Natural killer cell (primary cell): ENCODE measurements around the gene GPR4. TPM values are rescaled to one million over a fixed set of nuclear protein-coding genes. Genes with fewer than 3 reads are reported as not detected.

ENCODE experiments used
- ATAC-seq, 3 donors: fragments of 150-1000 bp in 2 of 3; fragments of 200-7000 bp in 1 of 3; cut with Tn5 transposase; 1 replicate in 1 of 3; 2 replicates in 2 of 3; pipeline ENCODE4 v1.10.0; 2021; ENCODE audit warnings: mild to moderate bottlenecking in 2 of 3, moderate library complexity in 2 of 3
- DNase-seq, 2 donors: peaks; one replicate each; pipeline versions ENCODE4 v3.0.0 to v3.0.0-alpha.2; 2013 to 2021; ENCODE audit warnings: mixed read lengths in 1 of 2
- H3K27ac ChIP-seq: one replicate; pipeline ENCODE4 v1.5.1; 2013; ENCODE audit warnings: mild to moderate bottlenecking, low read length
- H3K27me3 ChIP-seq: one replicate; pipeline ENCODE4 v1.6.1; 2013; ENCODE audit warnings: low read length; ENCODE audit not compliant: control insufficient read depth, insufficient read depth
- H3K36me3 ChIP-seq: one replicate; pipeline ENCODE4 v1.6.1; 2013; ENCODE audit warnings: low read length; ENCODE audit not compliant: control insufficient read depth, insufficient read depth
- H3K4me1 ChIP-seq: one replicate; pipeline ENCODE4 v1.6.1; 2013; ENCODE audit warnings: low read length; ENCODE audit not compliant: control insufficient read depth, insufficient read depth
- H3K4me3 ChIP-seq: one replicate; pipeline ENCODE4 v1.5.1; 2013; ENCODE audit warnings: low read length
- H3K9me3 ChIP-seq: one replicate; pipeline ENCODE4 v1.6.1; 2013; ENCODE audit warnings: low read length; ENCODE audit not compliant: control insufficient read depth, insufficient read depth
- H3K27ac Mint-ChIP-seq, 2 donors: one replicate each; pipeline ENCODE4 v1.8.0; 2022; ENCODE audit warnings: mild to moderate bottlenecking in 2 of 2, mixed read lengths in 2 of 2, moderate library complexity in 1 of 2
- H3K27me3 Mint-ChIP-seq, 2 donors: one replicate each; pipeline ENCODE4 v1.8.0; 2022; ENCODE audit warnings: low read depth in 2 of 2, mixed read lengths in 2 of 2
- H3K36me3 Mint-ChIP-seq: one replicate; pipeline ENCODE4 v1.8.0; 2022; ENCODE audit warnings: mixed read lengths
- H3K4me1 Mint-ChIP-seq, 2 donors: one replicate each; pipeline ENCODE4 v1.8.0; 2022; ENCODE audit warnings: mixed read lengths in 2 of 2
- H3K4me3 Mint-ChIP-seq: one replicate; pipeline ENCODE4 v1.8.0; 2022; ENCODE audit warnings: mild to moderate bottlenecking, moderate library complexity, mixed read lengths
- H3K9me3 Mint-ChIP-seq, 2 donors: one replicate each; pipeline ENCODE4 v1.8.0; 2022; ENCODE audit warnings: mixed read lengths in 2 of 2
- CTCF ChIP-seq: fragments of 200-600 bp; IDR thresholded peaks from one replicate; pipeline ENCODE4 v1.8.0; 2022; ENCODE audit warnings: antibody characterized with exemption
- WGBS: methylation state at CpG from one replicate; pipeline ENCODE4 v1.1.7; 2013; ENCODE audit warnings: missing lambda C conversion rate; ENCODE audit not compliant: insufficient coverage; 5-methylcytosine and 5-hydroxymethylcytosine counted together
- intact Hi-C: fragments of 100-400 bp; cut with micrococcal nuclease; formaldehyde crosslinking; loops from one replicate; pipeline ENCODE4 v1.14.2; 2022
- total RNA-seq, 4 donors: library from RNA; stranded (reverse); fragments of 120-200 nt in 1 of 4; gene quantifications; one replicate each; pipeline versions ENCODE4 v1.2.3 to v1.2.4, GENCODE V29; 2013 to 2022

The GPR4 gene
- total RNA-seq, 3 donors from 2014 or later (not counting 1 experiment from before 2014, with no cell fraction given), result 0.12 to 0.13 TPM; not detected in 1

GRCh38 chr19:45547965-45548609 is 53.9 kb downstream of the GPR4 start:
- no peaks in the 10 kb centered on the region for H3K27me3 Mint-ChIP-seq

GRCh38 chr19:45547211-45547770 is 54.7 kb downstream of the GPR4 start:
- Histone ChIP-seq H3K4me1 (no peaks in the 10 kb centered on the region), H3K27ac (no peak overlapping the region), H3K27me3 (no peaks in the 10 kb centered on the region), H3K9me3 (no peaks in the 10 kb centered on the region), H3K36me3 (no peaks in the 10 kb centered on the region), H3K4me3 (no peak overlapping the region)
- ATAC-seq (no peak), DNase-seq (no peak)
- H3K4me3 Mint-ChIP-seq, result no peak overlapping the region
- 88% methylated on average over 10 of the region's 10 CpGs for WGBS
- no peak for TF ChIP-seq CTCF
- no peak overlapping the region for H3K27ac Mint-ChIP-seq
- intact Hi-C loops, result no loop called here
- H3K4me1 Mint-ChIP-seq, result no peaks in the 10 kb centered on the region
- H3K36me3 Mint-ChIP-seq, result no peaks in the 10 kb centered on the region
- H3K9me3 Mint-ChIP-seq, result no peaks in the 10 kb centered on the region
- no peaks in the 10 kb centered on the region for H3K27me3 Mint-ChIP-seq

More at GRCh38 chr19:45547965-45548609, 53.9 kb downstream of the GPR4 start:
- Histone ChIP-seq H3K9me3 (no peaks in the 10 kb centered on the region), H3K36me3 (peaks cover 1% of the 10 kb centered on the region), H3K4me1 (no peaks in the 10 kb centered on the region), H3K27me3 (no peaks in the 10 kb centered on the region), H3K4me3 (no peak overlapping the region), H3K27ac (no peak overlapping the region)
- intact Hi-C loops, result no loop called here
- Mint-ChIP-seq H3K27ac (no peak overlapping the region), H3K4me3 (no peak overlapping the region), H3K9me3 (no peaks in the 10 kb centered on the region), H3K4me1 (no peaks in the 10 kb centered on the region), H3K36me3 (no peaks in the 10 kb centered on the region)
- ATAC-seq, result no peak
- no peak for DNase-seq
- 88% methylated on average over 9 of the region's 9 CpGs for WGBS
- TF ChIP-seq CTCF, result no peak

- 91% methylated on average over 7 of the region's 7 CpGs for WGBS
Observed at GRCh38 chr19:45542234-45542668, 59.8 kb downstream of the GPR4 start.

More at GRCh38 chr19:45542234-45542668, 59.8 kb downstream of the GPR4 start:
- Histone ChIP-seq H3K36me3 (no peaks in the 10 kb centered on the region), H3K27me3 (no peaks in the 10 kb centered on the region), H3K27ac (no peak overlapping the region), H3K4me3 (no peak overlapping the region), H3K9me3 (no peaks in the 10 kb centered on the region), H3K4me1 (no peaks in the 10 kb centered on the region)
- no peaks in the 10 kb centered on the region for H3K27me3 Mint-ChIP-seq
- no peak for TF ChIP-seq CTCF
- no peak overlapping the region for H3K4me3 Mint-ChIP-seq
- intact Hi-C loops, result no loop called here
- no peak overlapping the region for H3K27ac Mint-ChIP-seq
- H3K9me3 Mint-ChIP-seq, result no peaks in the 10 kb centered on the region
- DNase-seq, result no peak
- no peaks in the 10 kb centered on the region for H3K4me1 Mint-ChIP-seq
- no peak for ATAC-seq
- no peaks in the 10 kb centered on the region for H3K36me3 Mint-ChIP-seq

Other genes with a start within 250 kb of the GPR4 start
- gene ERCC2, start 231.6 kb downstream of the GPR4 start, total RNA-seq, result 10 to 100 TPM; 13.4 to 22.3 (median 14.9) TPM
- 1 to 10 TPM; 5.6 to 7.4 (median 5.9) TPM for gene PPP1R13L, start 197.1 kb downstream of the GPR4 start, total RNA-seq
- 1 to 10 TPM in 1 of 3 donors, under 1 TPM in 2; 0.28 to 1.4 (median 0.45) TPM for gene POLR1G, start 195.6 kb downstream of the GPR4 start, total RNA-seq
- gene ERCC1, start 178.3 kb downstream of the GPR4 start, total RNA-seq, result 10 to 100 TPM; 46.8 to 55.2 (median 48.2) TPM
- 1,000 to 10,000 TPM in 2 of 3 donors, 100 to 1,000 TPM in 1; 784 to 1,837 (median 1,121) TPM for gene FOSB, start 134.2 kb downstream of the GPR4 start, total RNA-seq
- 1 to 10 TPM; 1.9 to 5.5 (median 3.0) TPM for gene RTN2, start 105.2 kb downstream of the GPR4 start, total RNA-seq
- 1 to 10 TPM; 5.1 to 8.3 (median 6.8) TPM for gene PPM1N, start 103.8 kb downstream of the GPR4 start, total RNA-seq
- 100 to 1,000 TPM; 192 to 244 (median 237) TPM for gene VASP, start 94.7 kb downstream of the GPR4 start, total RNA-seq
- 10 to 100 TPM in 1 of 3 donors, 1 to 10 TPM in 2; 8.2 to 10.4 (median 9.0) TPM for gene OPA3, start 17.4 kb downstream of the GPR4 start, total RNA-seq
- 100 to 1,000 TPM; 112 to 136 (median 117) TPM for gene EML2, start 37.2 kb upstream of the GPR4 start, total RNA-seq
- gene GIPR, start 66.0 kb upstream of the GPR4 start, total RNA-seq, result 10 to 100 TPM; 20.7 to 24.5 (median 21.5) TPM
- 100 to 1,000 TPM; 212 to 252 (median 241) TPM for gene SNRPD2, start 89.7 kb upstream of the GPR4 start, total RNA-seq
- gene QPCTL, start 90.5 kb upstream of the GPR4 start, total RNA-seq, result 10 to 100 TPM in 2 of 3 donors, 1 to 10 TPM in 1; 8.7 to 11.5 (median 10.0) TPM
- gene FBXO46, start 128.7 kb upstream of the GPR4 start, total RNA-seq, result 10 to 100 TPM; 24.8 to 35.7 (median 31.1) TPM
- gene MEIOSIN, start 131.2 kb upstream of the GPR4 start, total RNA-seq, result not detected
- 1 to 10 TPM; 2.1 to 3.3 (median 3.1) TPM for gene SIX5, start 167.0 kb upstream of the GPR4 start, total RNA-seq
- gene DMPK, start 180.3 kb upstream of the GPR4 start, total RNA-seq, result 10 to 100 TPM; 48.1 to 67.5 (median 49.8) TPM
- gene DMWD, start 190.6 kb upstream of the GPR4 start, total RNA-seq, result 10 to 100 TPM; 66.2 to 82.1 (median 66.3) TPM
- under 1 TPM; 0.18 to 0.63 (median 0.31) TPM for gene RSPH6A, start 213.1 kb upstream of the GPR4 start, total RNA-seq